Fibroblast of skin of scalp (primary cell): ENCODE results near the gene CRIP2.

Source experiments
- DNase-seq: peaks from one replicate; pipeline ENCODE4 v3.0.0-alpha.2; 2013

CRIP2 gene

DNA sequence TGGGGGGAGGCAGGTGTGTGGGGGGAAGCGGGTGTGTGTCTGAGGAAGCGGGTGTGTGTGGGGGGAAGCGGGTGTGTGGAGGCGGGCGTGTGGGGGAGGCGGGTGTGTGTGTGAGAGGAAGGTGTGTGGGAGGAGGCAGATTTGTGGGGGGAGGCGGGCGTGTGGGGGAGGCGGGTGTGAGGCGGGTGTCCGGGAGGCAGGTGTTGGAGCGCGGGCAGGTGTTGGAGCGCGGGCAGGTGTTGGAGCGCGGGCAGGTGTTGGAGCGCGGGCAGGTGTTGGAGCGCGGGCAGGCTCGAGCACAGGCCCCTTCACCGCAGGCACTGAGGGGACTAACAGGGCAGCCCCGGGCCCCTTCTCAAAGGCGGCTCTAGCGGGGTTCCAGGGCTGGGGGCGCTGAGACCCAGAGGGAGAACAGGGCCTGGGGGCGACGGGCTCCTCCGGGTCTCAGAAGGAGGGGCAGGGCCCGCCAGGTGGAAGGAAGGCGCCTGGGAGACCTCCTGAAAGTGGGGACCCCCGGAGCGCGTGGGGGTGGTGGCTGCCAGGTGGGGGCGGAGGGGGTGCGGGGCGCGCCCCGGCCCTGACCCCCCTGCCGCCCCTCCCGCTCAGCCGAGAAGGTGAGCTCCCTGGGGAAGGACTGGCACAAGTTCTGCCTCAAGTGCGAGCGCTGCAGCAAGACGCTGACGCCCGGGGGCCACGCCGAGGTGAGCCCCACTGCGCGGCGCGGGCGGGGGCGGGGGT lies 3.2 kb downstream of the CRIP2 start:
- no peak for DNase-seq

DNA sequence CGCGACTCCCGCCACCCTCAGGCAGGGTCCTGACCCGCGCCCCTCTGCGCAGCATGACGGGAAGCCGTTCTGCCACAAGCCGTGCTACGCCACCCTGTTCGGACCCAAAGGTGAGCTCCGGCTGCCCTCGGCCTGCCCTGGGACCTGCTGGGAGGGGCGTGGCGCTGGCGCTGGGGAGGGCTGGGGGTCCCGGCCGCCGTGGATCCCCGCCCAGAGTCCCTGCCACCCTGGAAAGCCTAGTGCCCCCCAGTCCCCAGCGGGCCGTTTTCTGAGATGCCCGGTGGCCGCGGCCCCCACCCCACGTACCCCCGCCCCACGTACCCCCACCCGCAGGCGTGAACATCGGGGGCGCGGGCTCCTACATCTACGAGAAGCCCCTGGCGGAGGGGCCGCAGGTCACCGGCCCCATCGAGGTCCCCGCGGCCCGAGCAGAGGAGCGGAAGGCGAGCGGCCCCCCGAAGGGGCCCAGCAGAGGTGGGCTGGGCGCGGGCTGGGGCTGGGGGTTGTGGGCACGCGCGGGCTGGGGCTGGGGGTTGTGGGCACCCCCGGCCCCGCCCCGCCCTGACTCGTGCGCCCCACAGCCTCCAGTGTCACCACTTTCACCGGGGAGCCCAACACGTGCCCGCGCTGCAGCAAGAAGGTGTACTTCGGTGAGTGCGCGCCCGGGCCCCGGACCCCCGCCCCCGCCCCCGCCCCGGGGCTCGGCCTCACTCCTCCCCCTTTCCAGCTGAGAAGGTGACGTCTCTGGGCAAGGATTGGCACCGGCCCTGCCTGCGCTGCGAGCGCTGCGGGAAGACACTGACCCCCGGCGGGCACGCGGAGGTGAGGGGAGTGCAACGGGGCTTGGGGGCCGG lies 4.0 kb downstream of the CRIP2 start:
- no peak for DNase-seq

DNA sequence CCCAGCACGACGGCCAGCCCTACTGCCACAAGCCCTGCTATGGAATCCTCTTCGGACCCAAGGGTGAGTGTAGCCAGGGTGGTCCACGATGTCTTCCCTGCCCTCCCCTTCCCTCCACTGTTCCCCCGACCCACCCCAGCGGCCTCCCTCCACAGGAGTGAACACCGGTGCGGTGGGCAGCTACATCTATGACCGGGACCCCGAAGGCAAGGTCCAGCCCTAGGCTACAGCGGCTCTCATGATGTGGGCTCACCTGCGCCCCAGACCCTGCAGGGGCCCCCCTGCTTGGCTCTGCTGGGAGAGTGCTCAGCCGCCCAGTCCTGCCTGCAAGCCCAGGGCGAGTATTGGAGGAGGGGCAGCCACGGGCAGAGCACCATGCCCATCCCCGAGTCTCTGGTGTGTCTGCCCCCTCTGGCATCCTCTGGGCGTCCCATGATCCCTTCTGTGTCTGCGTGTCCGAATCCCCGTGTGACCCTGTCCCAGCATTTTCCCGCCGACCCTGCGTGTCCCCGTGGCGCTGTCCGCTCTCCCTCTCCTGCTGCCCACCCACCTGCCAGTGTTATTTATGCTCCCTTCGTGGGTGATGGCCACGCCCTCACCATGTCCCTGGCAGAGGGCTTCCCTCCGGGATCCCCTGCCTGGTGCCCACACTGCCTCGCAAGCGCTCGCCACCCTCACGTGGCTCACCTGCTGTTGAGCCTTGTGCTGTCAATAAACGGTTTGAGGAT lies 5.0 kb downstream of the CRIP2 start:
- no peak for DNase-seq

DNA sequence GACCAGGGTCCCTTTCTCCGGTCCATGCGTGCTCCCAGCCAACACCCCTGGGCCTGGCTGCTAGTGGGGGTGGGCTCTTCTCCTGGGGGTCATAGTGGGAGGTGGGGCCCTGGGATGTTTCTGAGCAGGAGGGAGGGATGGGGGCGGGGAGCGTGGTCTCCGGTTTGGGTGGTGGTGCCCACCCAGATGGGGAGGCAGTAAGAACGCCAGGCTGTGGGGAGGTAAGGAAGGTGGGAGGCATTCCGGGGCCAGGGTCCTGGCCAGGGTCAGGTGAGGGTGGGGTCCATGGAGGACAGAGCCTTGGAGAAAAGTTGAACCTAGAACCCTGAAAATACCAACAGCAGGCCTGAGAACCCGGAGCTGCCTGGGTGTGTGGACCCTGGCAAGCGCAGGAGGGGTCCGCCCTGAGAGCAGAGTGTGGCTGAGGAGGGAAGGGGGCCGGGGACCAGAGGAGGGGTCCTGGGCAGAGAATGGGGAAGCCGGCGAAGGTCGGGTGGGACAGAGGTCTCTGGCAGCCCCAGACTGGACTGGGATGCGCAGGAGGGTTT lies 5.7 kb downstream of the CRIP2 start:
- DNase-seq: no peak

DNA sequence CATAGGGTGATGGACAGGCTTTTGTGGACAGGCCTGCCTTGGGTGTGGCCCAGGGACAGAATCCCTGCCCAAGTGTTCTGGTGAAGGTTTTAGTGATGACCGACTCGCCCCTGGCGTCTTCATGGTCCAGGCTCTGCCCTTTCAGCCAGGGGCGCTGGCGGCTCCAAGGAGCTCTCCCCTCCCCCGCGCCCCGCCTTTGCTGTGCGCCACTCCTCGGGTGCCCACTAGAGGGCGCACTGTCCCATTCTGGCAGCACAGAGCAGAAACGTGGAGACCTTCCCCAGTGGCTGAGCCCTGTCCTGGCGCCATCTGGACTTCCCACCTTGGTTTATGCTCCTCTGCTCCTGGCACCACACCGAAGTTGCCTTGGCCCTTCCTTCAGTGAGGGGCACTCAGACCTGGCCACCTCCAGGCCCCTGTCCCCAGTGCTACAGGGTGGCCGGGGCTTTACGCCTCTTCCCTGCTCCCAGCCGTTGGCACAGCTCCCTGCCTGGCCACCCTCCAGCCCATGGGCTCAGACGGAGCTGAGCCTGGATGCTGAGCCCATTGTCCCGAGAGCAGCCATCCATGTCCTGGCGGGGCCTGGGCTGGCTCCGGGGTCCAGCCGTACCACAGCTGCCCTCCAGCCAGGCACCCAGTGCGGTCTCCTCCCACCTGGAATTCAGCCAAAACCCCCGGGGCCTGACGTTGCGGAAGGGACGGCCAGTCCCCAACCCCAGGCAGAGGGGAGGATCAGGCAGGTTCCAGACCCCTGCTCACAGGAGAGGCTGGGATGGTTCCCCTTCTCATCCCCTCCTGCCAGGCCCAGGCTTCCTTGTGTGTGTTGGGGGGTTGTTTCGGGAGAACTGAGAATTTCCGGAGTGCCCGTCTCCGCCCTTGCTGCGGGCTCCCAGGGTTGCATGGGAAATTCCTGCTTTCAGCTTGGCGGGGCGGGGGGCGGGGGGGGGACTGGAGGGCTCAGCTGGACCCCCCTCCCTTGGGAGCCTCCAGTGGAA lies 6.5 kb downstream of the CRIP2 start:
- DNase-seq: peak; percentile 90

DNA sequence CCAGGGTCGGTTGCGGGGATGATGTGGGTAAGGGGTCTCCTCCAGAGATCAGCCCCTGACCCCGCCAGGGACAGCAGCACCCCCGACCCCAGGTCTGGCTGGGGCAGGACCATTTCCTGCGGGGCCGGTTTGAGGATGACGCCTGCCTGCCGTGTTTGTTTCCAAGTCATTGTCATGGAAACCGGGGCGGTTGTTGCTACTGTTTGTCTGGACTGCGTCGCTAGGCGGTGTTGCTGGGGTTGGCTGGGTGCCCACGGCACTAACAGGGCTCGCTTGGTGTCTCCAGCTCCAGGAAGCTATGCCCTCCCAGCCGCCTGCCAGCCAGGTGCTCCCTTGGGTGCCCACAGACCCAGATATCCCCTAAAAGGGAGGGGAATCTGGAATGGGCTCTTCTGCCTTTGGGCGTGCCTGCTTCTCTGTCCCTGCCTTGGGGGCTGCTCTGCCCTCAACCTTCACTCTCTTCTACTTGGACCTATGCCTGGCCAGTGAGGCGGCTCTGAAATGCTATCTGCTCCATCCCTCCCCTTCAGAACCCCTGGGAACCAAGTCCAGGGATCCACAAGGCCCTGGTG lies 7.4 kb downstream of the CRIP2 start:
- peak; percentile 98 for DNase-seq

DNA sequence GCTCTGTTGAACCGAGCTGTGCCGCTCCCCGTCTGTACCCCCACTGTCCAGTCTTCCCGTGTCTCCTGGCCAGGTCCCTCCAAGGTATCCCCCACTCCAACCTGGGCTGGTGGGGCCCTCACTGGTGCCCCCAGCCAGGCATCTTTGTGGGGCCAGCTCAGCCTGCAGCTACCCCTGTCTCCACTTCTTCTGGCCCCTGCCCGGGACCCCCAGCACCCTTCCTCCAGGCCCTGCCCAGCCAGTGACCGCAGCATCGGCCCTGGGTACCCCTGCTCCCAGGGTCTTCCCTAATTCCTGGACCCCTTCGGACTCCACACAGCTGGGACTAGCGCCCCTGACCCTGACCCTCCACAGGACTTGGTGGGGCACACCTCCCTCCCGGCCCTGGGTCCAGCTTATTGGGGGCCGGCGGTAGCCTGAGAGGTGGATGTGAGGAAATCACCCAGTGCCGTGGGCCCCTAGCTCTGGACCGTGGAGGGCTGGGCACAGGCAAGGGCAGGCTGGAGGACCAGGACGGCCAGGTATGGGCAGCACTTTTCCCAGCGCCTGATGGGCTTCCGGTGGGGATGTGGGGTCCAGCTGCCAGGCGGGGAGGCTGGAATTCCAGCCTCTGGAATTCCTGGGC lies 8.0 kb downstream of the CRIP2 start:
- DNase-seq: no peak

DNA sequence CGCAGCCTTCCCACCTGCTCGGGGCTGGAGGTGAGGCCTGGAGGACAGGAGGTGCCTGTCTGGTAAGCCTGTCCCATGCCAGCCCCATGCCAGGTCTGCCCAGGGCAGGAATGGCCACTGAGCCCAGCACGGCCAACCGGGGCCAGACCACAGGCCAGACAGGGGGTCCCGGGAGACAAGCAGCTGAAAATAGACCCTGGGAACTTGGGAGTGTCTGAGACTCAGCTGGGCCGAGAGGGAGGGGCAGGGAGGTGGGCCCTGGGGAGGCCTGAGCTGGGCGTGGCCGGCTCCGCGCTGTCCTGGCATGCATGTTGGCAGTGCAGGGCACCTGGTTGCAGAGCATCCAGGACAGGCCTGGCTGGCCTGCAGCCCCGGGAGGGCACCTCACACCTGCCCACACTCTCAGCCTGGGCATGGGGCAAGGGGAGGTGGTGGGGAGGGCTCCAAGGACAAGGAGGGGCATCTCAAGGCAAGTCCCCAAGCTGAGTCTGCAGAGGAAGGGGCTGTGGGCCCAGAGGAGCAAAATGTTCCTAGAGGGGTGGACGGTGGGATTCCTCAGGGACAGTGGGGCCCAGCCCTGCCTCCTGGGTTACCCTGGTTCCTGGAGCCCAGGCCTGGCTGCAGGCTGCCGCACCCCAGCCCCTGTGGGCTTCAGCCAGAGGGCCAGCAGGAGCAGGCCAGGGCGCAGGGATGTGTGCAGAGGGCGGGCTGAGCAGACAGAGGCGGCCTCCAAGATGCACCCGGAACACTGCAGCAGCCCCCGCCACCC lies 8.9 kb downstream of the CRIP2 start:
- DNase-seq: no peak

DNA sequence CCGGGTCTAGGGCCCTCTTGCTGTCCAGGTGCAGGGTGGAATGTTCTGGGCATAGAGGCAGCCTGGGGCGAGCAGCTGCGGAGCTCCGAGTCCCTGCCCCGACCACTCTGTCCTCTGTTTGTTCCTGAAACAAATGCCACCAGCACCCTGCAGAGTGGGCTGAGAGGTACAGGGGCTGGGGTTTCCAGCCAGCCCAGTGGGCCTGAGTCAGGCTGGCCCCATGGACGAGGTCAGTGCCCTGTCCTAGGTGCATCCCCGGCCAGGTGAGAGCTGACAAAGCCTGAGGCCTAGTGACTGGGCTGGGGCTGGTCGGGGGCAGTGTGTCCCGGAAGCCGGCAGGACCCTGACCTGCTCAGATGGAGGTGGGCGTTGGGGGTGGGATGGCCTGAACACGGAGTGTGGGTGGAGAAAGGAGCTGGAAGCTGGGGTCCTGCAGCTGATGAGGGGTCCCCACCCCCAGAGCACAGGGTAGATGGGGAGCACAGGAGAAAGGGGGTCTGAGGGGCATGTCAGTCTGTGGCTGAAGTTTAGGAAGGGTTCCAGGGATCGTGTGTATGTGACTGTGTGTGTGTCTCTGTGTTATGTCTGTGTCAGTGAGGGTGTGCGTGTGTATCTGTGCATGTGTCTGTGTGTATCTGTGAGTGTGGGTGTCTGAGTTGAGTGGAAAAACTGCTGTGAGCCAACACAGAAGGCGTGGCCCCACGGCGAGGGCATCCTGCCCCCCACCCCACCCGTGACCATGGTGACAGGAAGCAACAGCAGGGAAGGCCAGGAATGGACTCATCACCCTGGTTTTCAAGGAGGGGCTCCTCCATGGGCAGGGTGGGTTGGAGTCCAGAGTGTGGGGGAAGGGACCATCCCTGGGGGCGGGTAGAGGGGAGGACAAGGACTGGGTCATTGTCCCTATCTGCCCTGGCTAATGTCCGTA lies 9.7 kb downstream of the CRIP2 start:
- peak; percentile 34 for DNase-seq

DNA sequence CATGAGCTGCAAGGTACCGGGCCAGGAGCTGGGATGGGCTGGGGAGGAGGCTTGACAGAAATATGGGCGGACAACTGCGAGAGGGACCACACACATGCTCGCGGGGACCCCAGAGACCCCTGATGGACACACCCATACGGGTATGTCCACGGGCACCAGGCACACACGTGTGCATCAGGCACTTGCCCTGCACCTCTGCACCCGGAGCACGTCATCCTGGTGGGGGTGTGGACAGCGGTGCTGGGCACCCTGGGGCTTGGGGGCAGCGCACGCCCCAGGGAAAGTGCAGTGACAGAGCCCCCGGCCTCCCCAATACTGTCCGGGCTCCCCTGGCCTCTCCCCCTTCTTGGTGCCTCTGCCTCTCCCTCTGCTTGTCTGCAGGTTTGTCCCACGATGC lies 10.4 kb downstream of the CRIP2 start:
- no peak for DNase-seq

DNA sequence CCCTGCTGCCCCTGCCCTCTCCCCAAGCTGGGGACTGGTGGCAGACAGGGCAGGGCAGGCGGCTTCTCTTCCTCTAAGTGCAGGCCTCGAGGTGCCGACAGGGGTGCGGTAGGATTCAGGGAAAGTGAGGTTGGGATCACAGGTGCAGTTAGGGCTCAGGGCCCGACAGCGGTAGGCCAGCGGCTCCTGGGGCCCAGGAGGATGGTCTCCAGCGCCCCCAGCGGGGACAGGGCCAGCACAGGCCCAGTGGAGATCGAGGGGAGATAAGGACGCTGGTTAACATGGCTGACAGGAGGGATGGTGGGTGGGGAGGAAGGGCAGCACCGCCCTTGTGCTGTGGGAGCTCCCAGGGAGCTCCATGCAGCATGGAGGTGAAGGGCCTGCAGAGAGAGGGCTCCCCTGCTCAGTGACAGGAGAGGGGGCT lies 11.1 kb downstream of the CRIP2 start:
- peak; percentile 45 for DNase-seq

DNA sequence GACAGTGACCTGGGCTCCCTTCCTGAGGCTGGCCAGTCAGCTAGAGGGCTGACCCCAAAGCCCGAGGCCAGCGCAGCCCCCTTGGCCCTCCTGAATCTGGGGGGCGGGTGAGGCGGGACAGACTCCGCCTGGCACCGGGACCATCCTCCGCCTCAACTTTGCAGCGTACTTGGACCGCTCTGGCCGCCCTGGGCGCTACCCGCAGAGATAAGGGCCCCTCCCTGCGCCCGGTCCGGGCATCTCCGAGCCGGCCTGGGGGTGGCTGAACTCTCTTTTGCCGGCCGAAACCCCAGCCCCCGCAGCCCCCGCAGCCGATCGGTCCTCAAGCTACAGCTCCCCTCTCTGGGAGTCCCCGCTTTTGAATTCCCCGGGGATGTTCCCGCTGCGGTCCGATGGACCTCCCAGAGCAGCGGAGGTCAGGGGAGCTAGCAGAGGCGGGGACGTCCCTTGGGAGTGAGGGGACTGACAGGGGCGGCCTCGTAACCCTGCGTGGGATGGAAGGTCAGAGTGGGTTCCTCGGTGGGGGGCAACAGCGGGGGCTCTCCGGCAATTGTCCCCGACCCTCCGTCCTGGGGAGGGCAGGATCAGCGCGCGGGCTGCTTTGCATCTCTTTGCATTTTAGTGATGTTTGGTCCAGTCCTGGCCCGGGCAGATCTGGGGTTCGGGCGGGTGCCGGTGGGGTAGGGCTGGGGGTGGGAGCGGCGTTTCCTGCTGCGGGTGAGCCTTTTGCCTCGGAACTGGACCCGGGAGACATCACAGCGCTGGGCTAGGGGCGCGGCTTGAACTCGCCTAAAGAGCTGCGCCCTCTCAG lies 11.7 kb downstream of the CRIP2 start, which contains the start of gene CRIP1:
Gene CRIP1, plus strand, starts transcription at position 724 of the 811 bp plus-strand sequence. CDS start 374 bp downstream, outside the sequence.
- DNase-seq: no peak

DNA sequence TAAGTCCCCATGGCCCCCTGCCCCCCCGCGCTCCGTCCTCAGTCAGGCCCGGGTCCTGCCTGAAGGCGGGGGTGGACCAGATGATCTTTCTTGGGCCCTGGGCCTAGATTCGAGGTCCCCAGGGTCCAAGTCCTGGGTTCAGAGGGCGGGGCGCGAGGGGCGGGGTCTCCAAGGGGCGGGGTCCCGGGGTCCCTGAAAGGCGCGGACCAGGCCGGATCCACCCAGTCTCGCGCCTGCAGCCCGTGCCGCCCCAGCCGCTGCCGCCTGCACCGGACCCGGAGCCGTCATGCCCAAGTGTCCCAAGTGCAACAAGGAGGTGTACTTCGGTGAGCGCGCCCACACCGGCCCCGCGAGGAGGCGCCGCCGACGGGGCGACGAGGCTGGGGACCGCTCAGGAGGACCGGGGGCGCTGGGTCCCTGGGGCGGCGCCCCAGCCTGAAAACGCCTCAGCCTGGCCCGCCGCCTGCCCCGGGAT lies 12.4 kb downstream of the CRIP2 start:
- DNase-seq: no peak

DNA sequence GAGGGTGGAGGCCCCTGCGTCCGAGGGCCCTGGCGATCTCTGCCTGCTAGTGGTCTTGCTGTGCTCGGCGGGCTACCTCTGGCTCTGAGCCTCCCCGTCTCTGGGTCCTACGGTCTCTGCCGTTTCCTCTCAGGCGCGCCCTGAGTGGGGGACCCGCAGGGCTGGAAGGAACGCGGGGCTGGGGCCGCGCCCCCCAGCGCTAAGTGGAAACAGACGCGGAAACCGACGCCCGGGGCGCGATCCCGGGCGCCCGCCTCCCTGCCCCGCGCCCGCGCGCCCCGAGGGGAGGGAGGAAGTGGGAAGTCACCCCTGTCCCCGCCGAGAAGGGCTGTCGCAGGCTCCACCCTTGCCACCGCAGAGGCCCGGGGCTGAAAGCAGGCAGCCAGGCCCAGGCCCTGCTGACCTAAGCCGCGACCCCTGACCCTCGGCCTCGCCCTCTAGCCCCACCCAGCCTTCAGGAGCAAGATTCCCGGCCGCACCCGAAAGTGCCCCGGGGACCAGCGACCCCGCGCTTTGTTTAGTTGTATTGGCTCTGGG lies 12.9 kb downstream of the CRIP2 start:
- no peak for DNase-seq

DNA sequence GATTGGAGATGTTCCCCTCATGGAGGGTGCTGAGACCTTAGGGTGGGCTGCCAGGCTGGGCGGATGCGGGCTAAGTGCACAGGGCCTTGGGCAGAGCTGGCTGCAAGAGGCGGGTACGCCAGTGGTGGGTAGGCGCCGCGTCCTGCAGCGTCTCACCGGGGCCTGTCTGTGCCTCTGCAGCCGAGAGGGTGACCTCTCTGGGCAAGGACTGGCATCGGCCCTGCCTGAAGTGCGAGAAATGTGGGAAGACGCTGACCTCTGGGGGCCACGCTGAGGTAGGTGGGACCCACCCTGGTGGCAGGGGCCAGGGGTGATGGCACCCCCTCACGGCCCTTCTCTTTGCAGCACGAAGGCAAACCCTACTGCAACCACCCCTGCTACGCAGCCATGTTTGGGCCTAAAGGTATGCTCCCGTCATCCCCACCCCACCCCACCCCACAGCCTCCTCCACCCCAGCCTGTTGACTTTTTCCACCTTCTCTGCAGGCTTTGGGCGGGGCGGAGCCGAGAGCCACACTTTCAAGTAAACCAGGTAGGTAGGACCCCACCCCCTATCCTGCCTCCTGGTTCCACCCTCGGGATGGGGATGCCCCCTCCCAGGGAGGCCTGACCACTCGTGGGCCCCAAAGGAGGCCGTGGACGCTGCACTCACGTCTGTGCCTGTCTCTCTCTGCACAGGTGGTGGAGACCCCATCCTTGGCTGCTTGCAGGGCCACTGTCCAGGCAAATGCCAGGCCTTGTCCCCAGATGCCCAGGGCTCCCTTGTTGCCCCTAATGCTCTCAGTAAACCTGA lies 13.6 kb downstream of the CRIP2 start:
- DNase-seq: no peak

DNA sequence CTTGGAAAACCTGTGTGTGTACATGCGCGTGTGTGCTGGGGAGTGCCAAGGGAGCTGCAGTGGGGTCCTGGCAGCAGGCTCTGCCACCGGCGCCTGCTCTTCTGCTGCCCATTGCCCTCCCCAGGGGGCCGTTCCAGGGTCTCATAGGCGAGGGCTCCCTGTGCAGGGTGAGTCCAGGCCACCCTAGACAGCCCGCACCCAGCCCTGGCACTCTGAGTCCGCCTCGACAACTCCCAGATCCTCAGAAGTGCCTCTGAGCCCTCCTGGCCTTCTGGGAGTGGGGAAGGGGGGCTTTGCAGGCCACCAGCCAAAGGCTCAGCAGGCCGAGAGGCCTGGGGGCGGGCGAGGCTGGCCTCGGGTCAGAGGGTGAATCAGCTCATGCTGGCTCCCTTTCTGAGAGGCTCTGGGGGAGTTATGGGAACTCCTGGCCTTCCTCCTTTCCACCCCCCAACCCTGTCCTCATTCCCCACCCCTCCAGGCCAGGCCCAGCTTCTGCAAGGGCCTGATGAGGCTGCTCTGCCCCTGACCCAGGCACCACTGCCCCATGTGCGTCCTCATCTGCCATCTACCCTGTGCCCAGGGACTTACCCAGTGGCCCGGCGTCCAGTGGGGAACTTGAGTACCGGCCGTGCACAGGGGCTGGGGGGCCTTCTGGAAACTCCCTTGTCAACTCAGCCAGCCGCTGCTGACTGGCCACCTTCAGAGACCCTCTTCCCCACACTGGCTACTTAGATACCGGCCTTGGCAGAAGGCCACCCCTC lies 14.3 kb downstream of the CRIP2 start:
- DNase-seq: no peak
